GM21737 (cell line): Measurements from ENCODE around the gene SLC9C2.
"Not testable (repeated sequence)": the region's sequence is repeated elsewhere in the genome, so short reads cannot be mapped to it uniquely, and the experiment has no call there.

ENCODE experiments used
- ATAC-seq: cut with Tn5 transposase; IDR thresholded peaks from one replicate; pipeline ENCODE4 v1.9.1; 2021; ENCODE audit warnings: mild to moderate bottlenecking, moderate library complexity; ENCODE audit not compliant: unreplicated experiment

SLC9C2 gene

DNA sequence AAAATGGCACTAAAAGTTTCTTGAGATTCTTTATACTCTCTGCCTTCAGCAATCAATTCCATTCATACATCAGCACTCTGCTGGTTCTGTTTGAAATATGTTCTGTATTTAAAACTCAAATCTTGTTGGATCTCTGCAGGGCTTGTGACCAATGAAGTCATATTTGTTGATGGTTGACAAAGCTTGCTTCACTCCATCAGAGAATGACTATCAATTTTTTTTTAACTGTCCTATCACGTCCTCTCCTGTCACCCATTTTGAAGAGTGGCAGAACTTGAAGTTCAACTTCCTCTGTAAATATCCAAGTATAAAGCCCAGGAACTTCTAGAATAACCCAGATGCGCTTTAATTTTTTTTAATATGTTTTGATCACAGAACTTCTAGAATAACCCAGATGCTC lies 114.9 kb downstream of the SLC9C2 start:
- no peak for ATAC-seq

DNA sequence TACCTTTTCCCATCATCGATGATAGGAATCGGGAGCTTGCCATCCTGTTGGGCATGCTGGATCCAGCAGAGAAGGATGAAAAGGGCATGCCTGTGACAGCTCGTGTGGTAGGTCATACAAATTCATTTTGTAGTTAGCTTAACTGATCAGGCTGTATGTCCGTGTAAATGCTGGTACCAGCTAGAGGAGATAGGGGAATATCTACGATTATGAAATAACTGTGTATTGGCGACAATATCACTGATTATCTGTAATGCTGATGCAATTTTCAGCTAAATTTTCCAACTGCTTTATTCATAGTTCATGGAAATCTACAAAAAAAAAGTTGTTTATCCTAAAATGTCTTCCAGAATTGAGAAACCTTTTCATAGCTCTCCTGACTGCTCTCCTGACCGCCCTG lies 117.5 kb downstream of the SLC9C2 start:
- ATAC-seq, result no peak

DNA sequence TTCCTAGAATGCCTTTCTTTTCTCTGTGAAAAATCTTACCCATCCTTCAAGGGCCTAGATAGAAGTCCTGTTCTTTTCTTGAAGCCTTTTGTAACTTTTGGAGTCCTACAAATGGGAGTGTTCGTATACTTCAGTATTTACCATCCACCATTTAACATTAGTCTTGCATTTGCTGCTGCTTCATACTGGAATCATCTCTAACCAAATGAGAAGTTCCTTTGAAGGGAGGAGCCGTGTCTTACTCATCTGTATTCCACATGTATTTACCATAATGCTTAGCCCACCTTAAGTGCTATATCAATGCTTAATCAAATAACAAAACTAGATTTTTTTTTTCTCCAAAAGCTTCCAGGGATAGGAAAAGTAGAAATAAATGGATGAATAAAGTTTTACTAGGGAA lies 118.6 kb downstream of the SLC9C2 start:
- no peak for ATAC-seq

DNA sequence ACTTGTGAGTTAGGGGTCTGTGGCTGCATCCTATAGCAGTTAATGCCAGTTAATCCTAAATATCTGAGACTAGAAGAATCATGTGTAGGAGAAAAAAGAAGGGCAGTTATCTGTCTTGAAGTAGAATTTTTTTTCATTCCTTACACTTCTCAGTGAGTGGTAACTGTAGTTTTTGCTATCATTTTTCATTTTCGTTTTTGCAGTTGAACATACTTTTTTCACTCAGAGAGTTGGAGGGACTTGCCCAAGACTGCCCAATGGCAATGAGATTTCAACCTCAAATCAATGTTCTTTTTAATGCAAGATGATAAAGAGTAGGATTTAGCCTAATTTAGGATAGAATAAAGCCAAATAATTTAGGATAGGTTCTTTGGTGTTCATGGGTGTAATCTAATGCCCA lies 120.2 kb downstream of the SLC9C2 start:
- no peak for ATAC-seq

DNA sequence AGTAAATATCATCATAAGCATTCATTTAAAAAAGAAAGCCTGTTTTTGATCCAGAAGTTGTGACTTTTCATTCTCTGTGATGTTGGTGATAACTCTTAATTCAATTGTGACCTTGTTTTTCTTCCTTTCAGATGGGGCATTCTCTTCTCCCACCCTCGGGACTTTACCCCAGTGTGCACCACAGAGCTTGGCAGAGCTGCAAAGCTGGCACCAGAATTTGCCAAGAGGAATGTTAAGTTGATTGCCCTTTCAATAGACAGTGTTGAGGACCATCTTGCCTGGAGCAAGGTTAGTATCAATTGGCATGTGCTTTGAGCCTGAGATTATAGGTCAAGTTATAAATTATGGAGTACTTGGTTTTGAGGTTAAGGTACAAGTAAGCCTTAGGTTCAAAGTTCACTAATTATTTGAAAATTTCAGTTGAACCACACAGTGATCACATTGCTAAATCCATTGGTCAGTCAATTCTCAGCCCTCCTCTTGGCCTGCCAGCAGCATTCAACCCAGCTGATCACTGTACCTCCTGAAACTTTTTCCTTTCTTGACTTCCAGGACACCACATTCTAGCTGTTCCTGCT lies 121.6 kb downstream of the SLC9C2 start:
- ATAC-seq, result no peak

DNA sequence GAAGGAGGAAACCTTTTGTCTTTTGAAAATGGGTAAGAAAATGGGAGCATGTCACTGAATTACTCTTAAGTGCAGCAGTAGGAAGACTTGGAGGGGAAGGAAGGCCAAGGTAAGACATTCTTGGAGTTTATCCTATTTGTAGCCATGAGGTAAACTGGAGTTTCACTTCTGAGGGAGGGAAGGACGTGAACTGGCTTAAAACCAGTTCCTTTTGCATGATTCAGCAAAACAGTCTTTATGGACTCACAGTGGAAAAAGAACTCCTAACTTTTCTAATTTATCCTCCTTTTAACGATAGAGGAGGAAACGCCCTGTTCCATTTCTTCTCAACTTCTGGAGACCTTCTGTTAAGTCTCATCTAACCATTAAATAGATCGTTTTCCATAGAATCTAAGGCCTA lies 123.2 kb downstream of the SLC9C2 start:
- ATAC-seq, result no peak

DNA sequence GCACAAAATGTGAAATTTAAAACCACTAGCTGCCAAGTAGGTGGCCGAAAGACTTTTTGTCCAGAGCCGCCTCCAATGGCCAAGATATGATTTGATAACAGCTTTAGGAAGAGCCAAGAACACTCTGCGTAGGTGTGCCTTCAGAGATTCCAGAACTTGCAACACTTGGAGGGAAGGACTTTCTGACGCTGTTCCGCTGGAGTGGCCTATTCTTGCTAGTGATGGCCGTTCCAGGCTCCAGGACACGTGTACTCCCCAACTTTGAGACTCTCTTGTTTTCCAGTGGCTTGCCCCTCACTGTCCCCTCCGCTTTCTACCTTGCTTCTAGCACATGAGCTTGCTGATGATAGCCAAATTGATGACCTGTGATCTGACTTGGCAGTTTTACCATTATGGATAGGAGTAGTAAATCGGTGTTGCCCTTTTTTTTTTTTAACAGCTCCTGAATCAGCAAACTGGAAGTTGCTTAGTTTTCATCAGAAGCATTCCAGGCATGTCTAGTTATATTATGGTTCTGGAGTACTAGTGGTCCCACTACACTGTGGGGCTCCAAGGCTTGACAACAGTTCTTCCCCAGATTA lies 124.7 kb downstream of the SLC9C2 start:
- no peak for ATAC-seq

DNA sequence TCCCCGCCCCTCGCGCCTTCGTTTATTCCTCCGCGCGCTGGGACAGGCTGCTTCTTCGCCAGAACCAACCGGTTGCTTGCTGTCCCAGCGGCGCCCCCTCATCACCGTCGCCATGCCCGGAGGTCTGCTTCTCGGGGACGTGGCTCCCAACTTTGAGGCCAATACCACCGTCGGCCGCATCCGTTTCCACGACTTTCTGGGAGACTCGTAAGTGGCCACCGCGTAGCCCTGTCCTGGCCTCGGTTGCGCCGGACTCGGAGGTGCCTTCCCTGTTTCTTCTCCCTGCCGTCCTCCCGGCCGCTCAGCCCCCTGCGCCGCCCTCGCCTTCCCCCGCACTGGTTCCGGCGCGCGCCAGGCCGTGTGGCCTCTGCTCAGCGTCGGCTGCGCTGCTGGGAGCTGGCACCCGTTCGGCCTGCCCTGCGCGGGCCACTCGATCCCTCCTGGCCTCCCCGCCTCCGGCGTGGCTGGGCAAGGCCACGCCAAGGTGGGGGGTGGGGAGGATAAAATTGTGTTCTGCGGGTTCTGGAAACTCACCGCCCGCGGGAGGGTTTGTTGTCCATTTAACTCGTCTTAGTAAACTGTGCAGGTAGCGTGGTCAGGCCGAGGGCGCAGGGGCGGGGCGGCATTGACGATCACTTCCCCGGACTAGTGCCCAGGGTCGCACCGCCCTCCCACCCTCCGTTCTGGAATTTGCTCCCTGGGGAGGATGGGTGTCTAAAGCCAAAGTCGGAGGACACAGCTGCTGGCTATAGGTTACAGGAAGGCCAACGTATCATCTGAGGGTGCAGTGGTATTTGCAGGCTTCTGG lies 125.4 kb downstream of the SLC9C2 start, which contains the start of gene PRDX6:
TSS of gene PRDX6 (plus strand) at position 50 of the 808 bp plus-strand sequence. CDS start at position 113, 63 bp downstream.
- ATAC-seq, result peak; percentile 58

DNA sequence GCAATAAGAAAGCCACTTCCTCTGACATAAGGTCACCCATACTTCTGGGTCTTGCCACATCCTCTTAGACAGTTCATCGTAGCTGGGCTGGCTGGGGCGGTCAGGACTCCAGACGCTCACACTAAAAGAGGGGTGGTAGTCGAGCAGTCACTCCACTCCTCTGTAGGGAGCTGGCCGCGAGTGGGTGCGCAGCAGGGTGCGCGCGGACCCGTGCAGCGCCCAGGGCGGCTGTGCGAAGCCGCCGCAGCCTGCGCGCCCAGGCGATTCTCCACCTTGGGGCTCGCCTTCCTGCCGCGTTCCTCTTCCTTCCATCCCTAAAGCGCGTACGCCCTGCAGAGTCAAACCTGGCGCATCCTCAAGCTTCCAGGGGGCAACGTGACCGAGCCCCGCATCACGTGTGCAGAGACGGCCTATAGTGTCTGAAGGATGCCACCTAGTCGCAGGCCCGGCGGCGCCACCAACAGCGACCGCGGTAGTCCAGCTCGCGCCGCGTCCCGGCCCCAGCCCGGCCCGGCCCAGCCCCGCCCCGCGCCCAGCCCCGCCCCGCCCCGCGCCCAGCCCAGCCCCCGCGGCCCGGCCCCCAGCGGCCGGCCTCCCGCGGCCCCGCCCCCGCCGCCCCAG lies 126.1 kb downstream of the SLC9C2 start:
- peak; percentile 95 for ATAC-seq

DNA sequence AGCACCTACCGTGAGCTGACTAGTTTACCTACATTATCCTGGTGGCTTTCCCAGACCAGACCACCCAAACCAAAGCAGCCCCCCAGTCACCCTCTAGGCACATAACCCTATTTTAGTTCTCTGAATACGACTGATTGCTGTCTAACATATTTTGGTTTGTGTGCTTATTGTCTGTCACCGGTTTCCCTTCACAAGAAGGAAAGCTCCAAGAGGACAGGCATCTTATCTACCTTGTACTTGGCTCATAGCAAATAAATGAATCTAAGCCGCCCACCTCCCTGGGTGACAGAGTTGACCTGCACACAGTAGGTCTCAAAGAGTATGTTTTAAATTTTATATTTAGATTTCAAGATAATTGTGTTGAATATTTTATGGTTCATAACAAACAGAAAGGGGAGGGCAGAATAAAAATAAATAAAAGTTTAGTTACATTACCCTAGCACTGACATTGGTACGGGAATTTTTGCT lies 126.6 kb downstream of the SLC9C2 start:
- ATAC-seq, result no peak

DNA sequence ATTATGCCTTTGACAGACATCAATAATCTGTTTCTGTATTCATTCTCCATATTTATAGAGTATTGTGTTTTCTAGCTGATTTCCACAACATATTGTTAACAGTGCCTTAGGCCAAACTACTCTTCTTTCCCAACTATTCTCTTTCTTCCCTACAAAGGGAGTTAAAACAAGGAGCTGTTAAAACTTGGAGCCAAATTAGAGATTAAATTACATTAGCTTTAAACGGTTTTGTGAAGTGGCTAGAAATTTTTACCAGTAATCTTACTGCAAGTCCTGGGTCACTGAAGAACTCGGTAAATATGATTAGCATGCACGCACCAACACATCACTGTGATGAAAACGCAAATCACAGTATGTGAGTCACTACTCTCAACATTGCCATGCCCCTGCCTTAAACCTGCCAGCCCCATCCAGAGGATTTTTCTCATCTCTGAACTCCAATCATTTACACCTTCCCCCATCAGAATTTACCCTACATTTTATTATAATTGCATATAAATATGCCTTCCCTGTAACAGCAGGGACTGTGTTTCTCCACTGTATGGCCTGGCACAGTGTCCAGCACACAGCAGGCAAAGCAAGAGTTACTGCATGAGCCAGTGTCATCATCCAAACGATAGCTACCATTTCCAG lies 127.2 kb downstream of the SLC9C2 start:
- ATAC-seq, result no peak

DNA sequence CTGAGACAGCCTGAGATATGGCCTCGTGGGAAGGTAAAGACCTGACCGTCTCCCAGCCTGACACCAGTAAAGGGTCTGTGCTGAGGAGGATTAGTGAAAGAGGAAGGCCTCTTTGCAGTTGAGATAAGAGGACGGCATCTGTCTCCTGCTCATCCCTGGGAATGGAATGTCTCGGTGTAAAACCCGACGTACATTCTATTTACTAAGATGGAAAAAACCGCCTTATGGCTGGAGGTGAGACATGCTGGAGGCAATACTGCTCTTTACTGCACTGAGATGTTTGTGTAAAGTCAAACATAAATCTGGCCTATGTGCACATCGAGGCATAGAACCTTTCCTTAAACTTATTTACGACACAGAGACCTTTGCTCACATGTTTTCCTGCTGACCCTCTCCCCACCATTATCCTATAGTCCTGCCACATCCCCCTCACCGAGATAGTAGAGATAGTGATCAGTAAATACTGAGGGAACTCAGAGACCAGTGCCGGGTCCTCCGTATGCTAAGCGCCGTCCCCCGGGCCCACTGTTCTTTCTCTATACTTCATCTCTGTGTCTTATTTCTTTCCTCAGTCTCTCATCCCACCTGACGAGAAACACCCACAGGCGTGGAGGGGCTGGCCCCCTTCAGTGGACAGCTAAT lies 128.0 kb downstream of the SLC9C2 start:
- not testable (repeated sequence) for ATAC-seq

DNA sequence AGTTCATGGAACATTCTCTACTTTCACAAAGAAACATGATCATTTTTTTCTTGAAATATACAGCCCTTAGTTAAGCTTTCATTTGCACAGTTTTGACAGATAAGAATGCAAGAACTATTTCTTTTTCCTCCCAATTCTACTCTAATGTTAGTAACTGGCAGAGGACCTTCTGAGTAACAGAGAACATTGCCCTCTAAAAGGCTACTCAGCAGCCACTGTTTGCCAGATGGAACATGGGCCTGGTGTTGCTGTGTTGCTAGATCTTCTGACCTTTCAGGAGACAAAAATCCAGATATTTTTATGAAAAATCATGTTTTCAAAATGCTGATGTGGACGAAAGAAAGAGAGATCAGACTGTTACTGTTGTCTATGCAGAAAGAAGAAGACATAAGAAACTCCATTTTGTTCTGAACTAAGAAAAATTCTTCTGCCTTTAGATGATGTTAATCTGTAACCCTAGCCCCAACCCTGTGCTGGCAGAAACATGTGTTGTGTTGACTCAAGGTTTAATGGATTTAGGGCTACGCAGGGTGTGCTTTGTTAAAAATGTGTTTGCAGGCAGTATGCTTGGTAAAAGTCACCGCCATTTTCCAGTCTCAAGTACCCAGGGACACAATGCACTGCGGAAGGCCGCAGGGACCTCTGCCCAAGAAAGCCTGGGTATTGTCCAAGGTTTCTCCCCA lies 128.6 kb downstream of the SLC9C2 start:
- no peak for ATAC-seq

DNA sequence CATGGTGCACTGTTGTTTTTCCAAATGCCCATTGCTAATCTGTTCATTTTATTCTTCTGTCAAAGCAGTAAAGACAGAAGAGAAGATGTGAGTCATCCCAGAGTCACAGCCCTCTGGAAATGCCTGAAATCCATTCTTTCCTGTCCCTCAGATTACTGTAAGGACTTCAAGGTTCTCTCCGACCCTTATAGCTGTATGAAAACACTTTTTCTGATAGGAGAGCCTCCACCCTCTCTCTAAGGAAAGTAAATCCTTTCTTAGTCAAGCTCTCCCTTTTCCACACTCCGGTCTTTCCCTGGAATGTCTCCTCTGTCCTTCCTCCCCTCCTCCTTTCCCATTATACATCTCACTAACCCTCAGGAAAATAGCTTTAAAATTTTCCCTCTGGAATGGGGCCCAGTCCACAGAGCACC lies 129.3 kb downstream of the SLC9C2 start:
- ATAC-seq, result no peak

DNA sequence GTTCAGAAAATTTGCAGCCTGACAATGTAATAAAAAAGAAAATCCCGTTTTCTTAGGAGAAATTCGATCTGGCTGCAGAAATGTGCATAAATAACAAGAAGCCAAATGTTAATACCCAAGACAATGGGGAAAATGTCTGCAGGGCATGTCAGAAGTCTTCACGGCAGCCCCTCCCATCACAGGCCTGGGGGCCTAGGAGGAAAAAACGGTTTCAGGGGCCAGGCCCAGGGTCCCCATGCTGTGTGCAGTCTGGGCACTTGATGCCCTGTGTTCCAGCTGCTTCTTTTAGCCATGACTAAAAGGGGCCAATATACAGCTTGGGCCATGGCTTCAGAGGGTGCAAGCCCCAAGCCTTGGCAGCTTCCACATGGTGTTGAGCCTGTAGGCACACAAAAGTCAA lies 132.3 kb downstream of the SLC9C2 start:
- no peak for ATAC-seq

DNA sequence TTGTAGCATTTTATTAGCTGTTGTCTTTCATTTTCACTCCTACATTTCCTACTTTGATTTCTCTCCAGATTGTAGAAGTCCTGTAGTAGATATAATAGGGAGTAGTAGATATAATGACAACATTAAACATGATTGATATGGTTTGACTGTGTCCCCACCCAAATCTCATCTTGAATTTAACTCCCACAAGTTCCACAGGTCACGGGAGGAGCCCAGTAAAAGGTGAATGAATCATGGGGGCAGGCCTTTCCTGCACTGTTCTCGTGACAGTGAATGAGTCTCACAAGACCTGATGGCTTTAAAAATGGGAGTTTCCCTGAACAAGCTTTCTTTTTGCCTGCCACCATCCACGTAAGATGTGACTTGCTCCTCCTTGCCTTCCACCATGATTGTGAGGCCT lies 133.2 kb downstream of the SLC9C2 start:
- no peak for ATAC-seq

DNA sequence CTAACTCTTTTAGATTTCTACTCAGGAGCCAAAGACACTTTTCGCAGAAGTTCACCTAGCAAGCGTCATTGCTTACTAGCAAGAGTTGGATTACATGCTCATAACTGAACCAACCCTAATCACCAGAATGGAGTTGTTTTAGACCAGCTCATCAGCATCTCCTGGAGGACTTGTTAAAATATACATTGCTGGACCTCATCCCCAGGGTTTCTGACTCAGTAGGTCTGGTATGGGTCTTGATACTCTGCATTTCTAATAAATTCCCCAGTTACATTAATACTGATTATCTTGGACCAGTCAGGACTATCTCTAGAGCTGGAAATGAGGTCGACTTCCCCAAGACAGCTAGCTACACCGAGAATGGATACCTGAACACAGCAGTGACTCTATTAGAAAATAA lies 135.4 kb downstream of the SLC9C2 start:
- ATAC-seq, result no peak

DNA sequence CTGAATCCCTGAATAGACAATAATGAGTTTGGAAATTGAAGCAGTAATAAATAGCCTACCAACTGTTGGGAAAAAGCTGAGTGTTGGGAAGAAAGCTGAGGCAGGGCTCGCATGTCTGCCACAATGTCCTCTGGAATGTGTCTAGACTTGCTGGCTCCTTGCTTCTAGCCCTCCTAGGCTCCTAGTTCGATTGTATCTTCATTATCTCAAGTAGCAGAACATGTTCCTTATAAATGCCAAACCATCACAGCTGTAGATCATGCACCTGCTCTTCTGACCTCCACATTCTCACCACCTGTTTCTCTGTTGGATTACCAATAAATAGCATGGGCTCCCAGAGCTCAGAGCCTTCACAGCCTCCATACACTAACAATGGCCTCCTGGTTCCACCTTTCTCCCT lies 138.7 kb downstream of the SLC9C2 start:
- not testable (repeated sequence) for ATAC-seq

DNA sequence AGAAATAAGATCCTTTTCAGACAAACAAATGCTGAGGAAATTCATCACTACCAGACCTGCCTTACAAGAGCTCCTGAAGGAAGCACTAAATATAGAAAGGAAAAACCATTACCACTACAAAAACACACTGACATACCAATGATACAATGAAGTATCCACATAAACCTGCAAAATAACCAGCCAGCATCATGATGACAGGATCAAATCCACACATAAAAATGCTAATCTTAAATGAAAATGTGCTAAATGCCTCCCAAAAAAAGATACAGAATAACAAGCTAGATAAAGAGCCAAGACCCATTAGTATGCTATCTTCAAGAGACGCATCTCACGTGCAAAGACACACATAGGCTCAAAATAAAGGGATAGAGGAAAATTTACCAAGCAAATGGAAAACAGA lies 140.2 kb downstream of the SLC9C2 start:
- not testable (repeated sequence) for ATAC-seq

DNA sequence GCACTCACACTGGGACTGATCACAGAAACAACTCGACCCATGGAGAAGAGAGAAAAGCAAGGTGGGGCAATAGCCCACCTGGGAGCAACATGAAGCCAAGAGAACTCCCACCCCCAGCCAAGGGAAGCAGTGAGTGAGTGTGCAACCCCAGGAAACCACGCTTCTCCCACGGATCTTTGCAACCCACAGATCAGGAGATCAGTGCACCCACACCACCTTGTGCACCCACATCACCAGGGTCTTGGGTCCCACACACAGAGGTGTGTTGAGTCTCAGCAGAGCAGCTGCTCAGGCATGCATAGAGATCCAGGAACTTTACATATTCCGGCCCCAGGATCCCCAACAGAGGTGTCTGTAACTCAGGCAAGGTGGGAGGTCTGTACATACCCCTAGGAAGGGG lies 143.0 kb downstream of the SLC9C2 start:
- no peak for ATAC-seq
